Colonic mucosa (tissue), 4 donors: Measurements from ENCODE around the gene CCDC192. TPM values are rescaled to one million over a fixed set of nuclear protein-coding genes. Genes with fewer than 3 reads are reported as not detected.
"Not testable (repeated sequence)": the region's sequence is repeated elsewhere in the genome, so short reads cannot be mapped to it uniquely, and the experiment has no call there.

Source experiments
- DNase-seq: peaks from one replicate; pipeline ENCODE4 v3.0.0-alpha.2; 2020
- H3K27ac ChIP-seq: fragments of 200-600 bp; one replicate; pipeline ENCODE4 v1.8.0; 2021
- H3K27me3 ChIP-seq: fragments of 200-600 bp; one replicate; pipeline ENCODE4 v1.8.0; 2021
- H3K36me3 ChIP-seq: fragments of 200-600 bp; one replicate; pipeline ENCODE4 v1.8.0; 2021
- H3K4me1 ChIP-seq: fragments of 200-600 bp; one replicate; pipeline ENCODE4 v1.8.0; 2021; ENCODE audit warnings: mild to moderate bottlenecking
- H3K4me3 ChIP-seq: fragments of 200-600 bp; one replicate; pipeline ENCODE4 v1.8.0; 2021
- H3K9ac ChIP-seq, 2 donors: one replicate each; pipeline ENCODE4 v1.7.0; 2013; ENCODE audit warnings: control low read depth in 2 of 2, low read depth in 2 of 2, low read length in 2 of 2
- H3K9me3 ChIP-seq: fragments of 200-600 bp; one replicate; pipeline ENCODE4 v1.8.0; 2021
- CTCF ChIP-seq: fragments of 200-600 bp; IDR thresholded peaks from one replicate; pipeline ENCODE4 v1.8.0; 2022; ENCODE audit warnings: antibody characterized with exemption, mild to moderate bottlenecking
- intact Hi-C: fragments of 100-400 bp; cut with DNase I; formaldehyde crosslinking; loops from one replicate; pipeline ENCODE4 v1.14.1; 2022
- total RNA-seq, 2 donors: library from RNA; stranded (reverse); fragmentation: NEBNext Ultra II Directional in 1 of 2; extraction: Animal tissue kit (Norgen Biotek cat#: 25700) in 1 of 2; gene quantifications; one replicate each; pipeline ENCODE4 v1.2.1, GENCODE V29; 2021
- donor health status: healthy.
- donor health status: DM: no; HTN: no; CAD: no.
- donor health status: DM: no; HTN: no; CAD: no.

Gene CCDC192
- total RNA-seq, 2 donors from 2014 or later = not detected

GRCh38 chr5:127769386-127769785, 66.2 kb downstream of the CCDC192 start:
- Histone ChIP-seq H3K27ac (no peak overlapping the region), H3K9me3 (no peaks in the 10 kb centered on the region), H3K4me1 (no peaks in the 10 kb centered on the region), H3K9ac (no peak overlapping the region), H3K27me3 (no peaks in the 10 kb centered on the region), H3K4me3 (no peak overlapping the region), H3K36me3 (no peaks in the 10 kb centered on the region)
- intact Hi-C loops = no loop called here
- TF ChIP-seq CTCF = no peak
- DNase-seq = no peak

GRCh38 chr5:127770272-127770671, 67.1 kb downstream of the CCDC192 start:
- H3K9me3 ChIP-seq = no peaks in the 10 kb centered on the region
- H3K27ac ChIP-seq = no peak overlapping the region
- intact Hi-C loops = no loop called here
- no peak overlapping the region for H3K9ac ChIP-seq
- H3K36me3 ChIP-seq = no peaks in the 10 kb centered on the region
- H3K4me1 ChIP-seq = no peaks in the 10 kb centered on the region
- H3K27me3 ChIP-seq = no peaks in the 10 kb centered on the region
- DNase-seq = no peak
- TF ChIP-seq CTCF = no peak
- H3K4me3 ChIP-seq = no peak overlapping the region

GRCh38 chr5:127772531-127772930, 69.3 kb downstream of the CCDC192 start:
- Histone ChIP-seq H3K27me3 (no peaks in the 10 kb centered on the region), H3K9ac (no peak overlapping the region), H3K36me3 (no peaks in the 10 kb centered on the region), H3K4me3 (no peak overlapping the region), H3K9me3 (no peaks in the 10 kb centered on the region), H3K27ac (no peak overlapping the region), H3K4me1 (no peaks in the 10 kb centered on the region)
- no peak for DNase-seq
- intact Hi-C loops = no loop called here
- no peak for TF ChIP-seq CTCF

- Histone ChIP-seq H3K4me1 (no peaks in the 10 kb centered on the region), H3K9me3 (no peaks in the 10 kb centered on the region), H3K36me3 (no peaks in the 10 kb centered on the region), H3K27ac (no peak overlapping the region), H3K4me3 (no peak overlapping the region), H3K27me3 (no peaks in the 10 kb centered on the region), H3K9ac (no peak overlapping the region)
- intact Hi-C loops = no loop called here
- no peak for DNase-seq
- no peak for TF ChIP-seq CTCF
Measured at GRCh38 chr5:127774221-127774620, 71.0 kb downstream of the CCDC192 start.

GRCh38 chr5:127776477-127776876, 73.3 kb downstream of the CCDC192 start:
- DNase-seq = no peak
- Histone ChIP-seq H3K27me3 (no peaks in the 10 kb centered on the region), H3K36me3 (no peaks in the 10 kb centered on the region), H3K4me3 (no peak overlapping the region), H3K9ac (no peak overlapping the region), H3K9me3 (no peaks in the 10 kb centered on the region), H3K27ac (no peak overlapping the region), H3K4me1 (no peaks in the 10 kb centered on the region)
- intact Hi-C loops = no loop called here
- no peak for TF ChIP-seq CTCF

GRCh38 chr5:127777957-127778356, 74.8 kb downstream of the CCDC192 start:
- H3K9ac ChIP-seq = no peak overlapping the region
- DNase-seq = no peak
- H3K27ac ChIP-seq = no peak overlapping the region
- no peak overlapping the region for H3K4me3 ChIP-seq
- no peaks in the 10 kb centered on the region for H3K4me1 ChIP-seq
- H3K36me3 ChIP-seq = no peaks in the 10 kb centered on the region
- H3K27me3 ChIP-seq = no peaks in the 10 kb centered on the region
- no peak for TF ChIP-seq CTCF
- intact Hi-C loops = no loop called here
- no peaks in the 10 kb centered on the region for H3K9me3 ChIP-seq

GRCh38 chr5:127782450-127782849, 79.3 kb downstream of the CCDC192 start:
- H3K36me3 ChIP-seq, H3K27me3 ChIP-seq, intact Hi-C loops, H3K4me1 ChIP-seq, H3K27ac ChIP-seq, DNase-seq, H3K4me3 ChIP-seq, H3K9me3 ChIP-seq, H3K9ac ChIP-seq: not testable (repeated sequence)
